Loucy (cell line): Measurements from ENCODE around the gene B4GALNT3.
A peak's percentile ranks its signal among the peaks of the same experiment; 100 is the strongest.

Experiments used
- H2AFZ ChIP-seq: fragments of 200-600 bp; sonication (generic); 2 replicates; pipeline ENCODE4 v1.6.0; 2016; ENCODE audit warnings: antibody characterized with exemption, mild to moderate bottlenecking, low read length, moderate library complexity
- H3F3A ChIP-seq: fragments of 200-600 bp; 2 replicates; pipeline ENCODE4 v1.6.0; 2016; ENCODE audit warnings: antibody characterized with exemption, low read depth, mild to moderate bottlenecking
- H3K27me3 ChIP-seq: fragments of 200-600 bp; sonication (generic); 2 replicates; pipeline ENCODE4 v1.6.1; 2014; ENCODE audit warnings: low read length, mild to moderate bottlenecking; ENCODE audit not compliant: insufficient read depth, poor library complexity, severe bottlenecking
- H3K36me3 ChIP-seq: fragments of 200-600 bp; sonication (generic); 2 replicates; pipeline ENCODE4 v1.6.1; 2016; ENCODE audit warnings: low read length; ENCODE audit not compliant: insufficient read depth
- H3K4me1 ChIP-seq: fragments of 200-600 bp; sonication (generic); 2 replicates; pipeline ENCODE4 v1.5.1; 2014; ENCODE audit warnings: low read length, mild to moderate bottlenecking; ENCODE audit not compliant: insufficient read depth, poor library complexity, severe bottlenecking
- H3K4me2 ChIP-seq: fragments of 200-600 bp; sonication (generic); 2 replicates; pipeline ENCODE4 v1.6.0; 2014; ENCODE audit warnings: antibody characterized with exemption, low read length, low read depth, mild to moderate bottlenecking; ENCODE audit not compliant: poor library complexity, severe bottlenecking
- H3K4me3 ChIP-seq: fragments of 200-600 bp; sonication (generic); 2 replicates; pipeline ENCODE4 v1.5.1; 2014; ENCODE audit warnings: low read length, mild to moderate bottlenecking, mixed read lengths; ENCODE audit not compliant: poor library complexity, severe bottlenecking
- H3K79me2 ChIP-seq: fragments of 200-600 bp; sonication (generic); 2 replicates; pipeline ENCODE4 v1.6.1; 2014; ENCODE audit warnings: low read length; ENCODE audit not compliant: insufficient read depth
- H3K9ac ChIP-seq: fragments of 200-600 bp; sonication (generic); 2 replicates; pipeline ENCODE4 v1.6.0; 2014; ENCODE audit warnings: mild to moderate bottlenecking, low read depth, low read length, moderate library complexity; ENCODE audit not compliant: poor library complexity, severe bottlenecking
- H3K9me2 ChIP-seq: fragments of 200-600 bp; sonication (generic); replicated peaks from 2 replicates; pipeline ENCODE4 v1.6.1; 2016; ENCODE audit warnings: low read depth, low read length, mixed read lengths
- H3K9me3 ChIP-seq: fragments of 200-600 bp; sonication (generic); 2 replicates; pipeline ENCODE4 v1.6.1; 2014; ENCODE audit warnings: mild to moderate bottlenecking, antibody characterized with exemption, low read length, low read depth; ENCODE audit not compliant: insufficient read depth
- H4K20me1 ChIP-seq: fragments of 200-600 bp; sonication (generic); 2 replicates; pipeline ENCODE4 v1.6.0; 2014; ENCODE audit warnings: antibody characterized with exemption, low read length, mild to moderate bottlenecking; ENCODE audit not compliant: insufficient read depth, poor library complexity, severe bottlenecking
- EZH2phosphoT487 ChIP-seq: fragments of 200-600 bp; IDR thresholded peaks from 2 replicates; pipeline ENCODE4 v1.6.1; 2018; ENCODE audit warnings: antibody characterized with exemption, mild to moderate bottlenecking, moderate library complexity, borderline replicate concordance
- TF ChIP-seq, protein P1 (sequence below): fragments of 200-600 bp; sonication (generic); conservative IDR thresholded peaks from 2 replicates; pipeline ENCODE4 v1.5.1; 2014; ENCODE audit warnings: mild to moderate bottlenecking, antibody characterized with exemption, low read length

B4GALNT3 gene

DNA sequence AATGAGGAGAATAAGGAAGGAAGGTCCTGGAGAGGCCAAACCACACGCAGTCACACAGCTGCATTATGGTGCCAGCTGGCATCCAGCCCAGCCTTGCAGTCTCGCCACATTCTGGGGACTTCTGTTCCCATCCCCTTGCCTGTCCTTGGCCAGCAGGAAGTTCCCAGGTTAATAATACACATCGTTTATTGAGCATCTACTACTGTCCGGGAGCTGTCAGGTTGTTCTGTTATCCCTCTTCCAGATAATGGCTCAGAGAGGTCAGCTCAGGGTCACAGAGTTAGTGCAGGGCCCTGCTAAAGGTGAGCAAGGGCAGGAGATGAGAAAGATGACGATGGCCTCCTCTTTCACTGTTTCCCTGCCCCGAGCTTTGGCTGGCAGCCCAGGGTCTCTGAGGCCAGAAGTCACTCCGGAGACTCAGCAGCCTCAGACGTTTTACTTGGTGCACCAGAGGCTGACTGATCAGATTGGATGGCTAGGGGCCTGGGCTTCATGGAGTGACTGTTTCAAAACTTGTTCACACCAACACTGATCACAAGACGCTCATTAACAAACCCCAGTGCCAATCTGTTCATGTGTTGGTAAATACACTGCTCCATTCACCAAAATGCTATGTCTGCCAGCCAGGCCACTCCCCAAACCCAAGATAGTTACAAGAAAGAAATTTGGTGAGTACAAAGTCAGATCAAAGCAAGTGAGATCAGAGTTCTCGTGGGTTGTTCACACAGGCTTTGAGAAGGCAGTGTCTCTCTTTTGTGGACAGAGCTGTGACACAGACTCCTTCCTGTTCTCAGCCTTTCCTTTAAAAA is 79.2 kb downstream of the B4GALNT3 start:
- TF ChIP-seq, protein P1, sequence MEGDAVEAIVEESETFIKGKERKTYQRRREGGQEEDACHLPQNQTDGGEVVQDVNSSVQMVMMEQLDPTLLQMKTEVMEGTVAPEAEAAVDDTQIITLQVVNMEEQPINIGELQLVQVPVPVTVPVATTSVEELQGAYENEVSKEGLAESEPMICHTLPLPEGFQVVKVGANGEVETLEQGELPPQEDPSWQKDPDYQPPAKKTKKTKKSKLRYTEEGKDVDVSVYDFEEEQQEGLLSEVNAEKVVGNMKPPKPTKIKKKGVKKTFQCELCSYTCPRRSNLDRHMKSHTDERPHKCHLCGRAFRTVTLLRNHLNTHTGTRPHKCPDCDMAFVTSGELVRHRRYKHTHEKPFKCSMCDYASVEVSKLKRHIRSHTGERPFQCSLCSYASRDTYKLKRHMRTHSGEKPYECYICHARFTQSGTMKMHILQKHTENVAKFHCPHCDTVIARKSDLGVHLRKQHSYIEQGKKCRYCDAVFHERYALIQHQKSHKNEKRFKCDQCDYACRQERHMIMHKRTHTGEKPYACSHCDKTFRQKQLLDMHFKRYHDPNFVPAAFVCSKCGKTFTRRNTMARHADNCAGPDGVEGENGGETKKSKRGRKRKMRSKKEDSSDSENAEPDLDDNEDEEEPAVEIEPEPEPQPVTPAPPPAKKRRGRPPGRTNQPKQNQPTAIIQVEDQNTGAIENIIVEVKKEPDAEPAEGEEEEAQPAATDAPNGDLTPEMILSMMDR, result no peak
- TF ChIP-seq EZH2phosphoT487, result no peak
- H3K79me2 ChIP-seq, result no peaks in the 10 kb centered on the region
- H3K9me2 ChIP-seq, result no peaks in the 10 kb centered on the region
- no peak overlapping the region for H3K4me2 ChIP-seq
- peak overlapping the region; percentile 15; the same call in 1 of the 2 replicates for H2AFZ ChIP-seq
- H3K27me3 ChIP-seq, result no peaks in the 10 kb centered on the region
- no peaks in the 10 kb centered on the region for H3K9me3 ChIP-seq
- peaks cover 12% of the 10 kb centered on the region for H3K4me1 ChIP-seq
- no peaks in the 10 kb centered on the region for H3K36me3 ChIP-seq
- H3K4me3 ChIP-seq, result no peak overlapping the region
- no peak overlapping the region for H3K9ac ChIP-seq
- H3F3A ChIP-seq, result no peaks in the 10 kb centered on the region
- H4K20me1 ChIP-seq, result no peaks in the 10 kb centered on the region

DNA sequence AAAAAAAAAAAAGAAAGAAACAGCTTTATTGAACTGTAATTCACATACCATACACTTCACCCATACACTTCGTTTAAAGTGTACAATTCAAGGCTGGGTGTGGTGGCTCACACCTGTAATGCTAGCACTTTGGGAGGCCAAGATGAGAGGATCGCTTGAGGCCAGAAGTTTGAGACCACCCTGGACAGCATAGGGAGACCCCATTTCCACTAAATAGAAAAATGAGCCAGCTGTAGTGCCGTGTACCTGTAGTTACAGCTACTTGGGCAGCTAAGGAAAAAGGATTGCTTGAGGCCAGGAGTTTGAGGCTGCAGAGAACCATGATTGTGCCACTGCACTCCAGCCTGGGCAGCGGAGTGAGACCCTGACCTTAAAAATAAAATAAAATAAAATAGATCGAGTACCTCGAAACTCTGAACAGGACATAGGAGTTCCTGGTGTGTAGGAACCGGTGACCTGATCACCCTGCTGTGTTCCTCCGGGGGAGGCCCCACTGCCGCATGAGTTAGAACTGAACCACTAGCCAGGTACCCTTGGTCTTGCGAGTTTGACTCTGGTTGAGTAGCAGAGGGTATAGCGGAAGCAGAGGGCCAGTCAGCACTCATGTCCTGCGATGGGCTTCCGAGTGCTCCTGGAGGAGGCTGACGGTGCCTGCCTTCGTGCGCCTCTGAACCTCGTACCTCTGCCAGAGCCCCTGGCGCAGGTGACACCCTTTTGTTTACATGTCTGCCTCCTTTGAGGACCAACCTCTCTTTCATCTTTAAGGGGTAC is 80.0 kb downstream of the B4GALNT3 start:
- Histone ChIP-seq H3K4me1 (peaks cover 12% of the 10 kb centered on the region), H3K9me2 (no peaks in the 10 kb centered on the region), H2AFZ (no peak overlapping the region), H3K4me3 (no peak overlapping the region), H3K9ac (no peak overlapping the region), H4K20me1 (no peaks in the 10 kb centered on the region), H3K36me3 (no peaks in the 10 kb centered on the region), H3F3A (no peaks in the 10 kb centered on the region), H3K9me3 (no peaks in the 10 kb centered on the region), H3K79me2 (no peaks in the 10 kb centered on the region), H3K4me2 (no peak overlapping the region), H3K27me3 (no peaks in the 10 kb centered on the region)
- no peak for TF ChIP-seq EZH2phosphoT487
- TF ChIP-seq, protein P1, result no peak

GRCh38 chr12:541676-542324 is 82.1 kb downstream of the B4GALNT3 start:
- no peak overlapping the region for H3K4me3 ChIP-seq
- no peak overlapping the region for H3K9ac ChIP-seq
- H3K4me2 ChIP-seq, result no peak overlapping the region
- H3K27me3 ChIP-seq, result no peaks in the 10 kb centered on the region
- no peak overlapping the region for H2AFZ ChIP-seq
- peaks cover 15% of the 10 kb centered on the region for H3K4me1 ChIP-seq
- TF ChIP-seq EZH2phosphoT487, result no peak
- TF ChIP-seq, protein P1, result no peak
- H3K9me3 ChIP-seq, result no peaks in the 10 kb centered on the region
- no peaks in the 10 kb centered on the region for H3K9me2 ChIP-seq
- H4K20me1 ChIP-seq, result no peaks in the 10 kb centered on the region
- H3K36me3 ChIP-seq, result no peaks in the 10 kb centered on the region
- no peaks in the 10 kb centered on the region for H3K79me2 ChIP-seq
- H3F3A ChIP-seq, result no peaks in the 10 kb centered on the region
